T-helper 2 cell treated with Interferon-gamma antibody and Interleukin-4, amounts not matched to agents 100 ng/mL and 5 ng/mL, for 36 hours (primary cell): ENCODE results near the gene FYN. TPM values are rescaled to one million over a fixed set of nuclear protein-coding genes. Genes with fewer than 3 reads are reported as not detected.
"Not testable (repeated sequence)": the region's sequence is repeated elsewhere in the genome, so short reads cannot be mapped to it uniquely, and the experiment has no call there.

ENCODE experiments used
- intact Hi-C: fragments of 100-400 bp; cut with micrococcal nuclease; formaldehyde crosslinking; loops from one replicate; pipeline ENCODE4 v1.15.1; 2023
- total RNA-seq: library from RNA; stranded (reverse); gene quantifications from 2 replicates; pipeline ENCODE4 v1.2.3, GENCODE V29; 2022

FYN gene
- total RNA-seq, 1 donor from 2014 or later, result 125 TPM

DNA sequence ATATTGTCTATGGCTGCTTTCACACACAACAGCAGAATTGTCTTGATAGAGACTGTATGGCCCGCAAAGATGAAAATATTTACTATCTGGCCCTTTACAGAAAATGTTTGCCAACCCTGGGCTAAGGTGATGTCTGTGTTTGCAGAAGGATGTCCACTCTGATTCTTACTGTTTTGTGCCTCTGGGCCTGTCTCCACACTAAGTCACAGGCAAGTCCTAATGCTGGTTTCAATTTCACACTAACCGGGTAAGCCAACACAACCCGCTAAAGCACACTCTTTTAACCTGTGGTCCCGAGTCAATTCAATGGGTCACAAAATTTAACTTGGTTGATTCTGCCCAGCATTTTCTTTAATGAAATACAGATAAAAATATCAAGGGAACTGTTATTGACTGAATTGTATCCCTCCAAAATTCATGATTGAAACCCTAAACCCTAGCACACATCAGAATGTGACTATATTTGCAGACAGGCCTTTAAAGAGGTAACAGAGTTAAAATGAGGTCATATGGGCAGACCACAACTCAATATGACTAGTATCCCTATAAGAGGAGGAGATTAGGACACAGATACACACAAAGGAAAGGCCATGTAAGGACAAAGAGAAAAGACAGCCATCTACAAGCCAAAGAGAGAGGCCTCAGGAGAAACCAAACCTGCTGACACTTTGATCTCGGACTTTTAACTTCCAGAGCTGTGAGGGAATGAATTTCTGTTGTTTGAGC is 78.4 kb downstream of the FYN start:
- intact Hi-C loops, result loop anchor here (1.0 to 2.0 kb wide), 2 partner anchors 8 to 34 kb away; no protein-coding TSS in a partner anchor

DNA sequence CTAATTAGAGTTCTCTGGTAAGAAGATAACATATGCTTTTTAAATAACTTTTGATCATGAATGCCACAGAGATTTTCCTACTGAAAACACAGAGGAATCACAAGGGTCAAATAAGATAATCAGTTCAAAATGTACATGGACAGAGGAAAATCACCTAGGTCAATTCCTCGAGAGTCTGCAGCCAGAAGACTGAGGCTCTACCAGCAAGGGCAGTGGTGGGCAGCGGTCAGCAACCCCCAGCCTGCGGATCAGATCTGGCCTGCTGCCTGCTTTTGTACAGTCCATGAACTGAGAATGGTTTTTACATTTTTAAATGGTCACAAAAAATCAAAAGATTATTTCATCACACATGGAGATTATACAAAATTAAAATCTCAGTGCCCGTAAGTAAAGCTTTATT is 79.0 kb downstream of the FYN start:
- intact Hi-C loops, result loop anchor here (2.0 kb wide), 1 partner anchor 33 kb away; no protein-coding TSS in a partner anchor

DNA sequence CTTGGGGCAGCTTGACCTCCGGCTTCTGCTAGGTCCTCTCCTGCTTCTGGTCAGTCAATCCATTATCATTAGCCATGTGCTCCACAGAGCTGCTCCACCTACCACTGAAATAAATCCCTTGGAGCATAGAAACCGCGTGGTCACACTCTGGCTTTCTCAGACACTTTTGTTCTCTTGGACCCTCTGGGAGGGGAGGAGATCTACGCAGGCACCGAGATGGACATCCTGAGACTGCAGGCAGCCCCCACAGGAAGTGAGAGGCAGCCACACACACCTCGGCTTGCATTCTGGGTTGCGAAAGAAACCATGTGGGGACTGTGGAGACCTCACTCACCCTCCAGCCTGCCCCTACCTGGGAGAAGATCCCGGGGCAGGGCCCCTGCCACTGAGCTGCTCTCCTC is 79.5 kb downstream of the FYN start:
- intact Hi-C loops, result loop anchor here (2.0 kb wide), 1 partner anchor 33 kb away; no protein-coding TSS in a partner anchor

DNA sequence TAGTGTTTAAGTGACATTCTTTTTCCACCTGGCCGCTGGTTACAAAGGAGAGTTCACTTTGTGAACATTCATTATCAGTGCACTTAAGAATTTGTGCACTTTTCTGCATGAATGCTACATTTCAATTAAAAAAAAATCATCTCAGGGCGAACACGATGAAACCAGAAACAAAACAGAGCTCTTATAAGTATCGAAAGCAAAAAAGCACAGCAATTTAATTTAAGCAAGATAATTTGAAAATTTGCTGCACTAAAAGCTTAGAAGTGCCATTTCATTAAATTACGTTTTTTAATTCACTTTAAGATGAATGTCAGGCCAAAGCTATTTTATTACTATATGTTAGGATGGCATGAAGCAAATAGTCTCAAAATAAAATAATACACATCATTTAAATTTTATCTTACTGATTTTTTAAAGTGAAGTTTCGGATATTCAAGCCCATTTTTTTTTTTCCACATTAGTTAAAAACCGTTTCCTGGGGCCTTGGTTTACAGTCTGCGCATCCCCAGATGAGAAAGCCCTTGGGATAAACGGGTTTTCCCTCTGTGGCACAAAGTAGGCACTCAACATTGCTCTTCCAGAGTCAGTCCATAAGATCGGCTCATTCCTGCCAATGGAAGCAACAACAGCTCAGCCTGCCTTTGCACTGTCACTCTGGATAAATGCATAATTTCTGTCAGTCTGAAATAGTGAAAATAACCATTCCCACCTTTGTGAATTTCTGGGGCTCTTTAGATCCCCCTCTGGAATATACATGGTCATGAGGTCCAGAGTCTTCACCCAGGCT is 80.1 kb downstream of the FYN start:
- intact Hi-C loops, result no loop called here

DNA sequence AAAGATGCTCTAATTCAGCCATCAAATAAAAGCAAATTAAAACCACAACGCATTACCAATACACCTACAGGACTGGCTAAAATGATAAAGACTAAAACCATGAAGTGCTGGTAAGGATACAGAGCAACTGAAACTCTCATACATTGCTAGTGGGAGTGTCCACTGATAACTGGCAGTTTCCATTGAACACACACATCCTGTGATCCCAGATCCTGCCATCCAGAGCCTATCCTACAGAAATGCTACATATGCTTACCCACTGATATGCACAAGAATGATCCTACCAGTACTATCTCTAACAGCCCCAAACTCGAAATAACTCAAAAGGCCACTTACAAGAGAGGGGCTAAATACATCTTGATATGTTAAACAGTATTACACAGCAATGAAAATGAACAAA is 81.0 kb downstream of the FYN start:
- intact Hi-C loops, result no loop called here

DNA sequence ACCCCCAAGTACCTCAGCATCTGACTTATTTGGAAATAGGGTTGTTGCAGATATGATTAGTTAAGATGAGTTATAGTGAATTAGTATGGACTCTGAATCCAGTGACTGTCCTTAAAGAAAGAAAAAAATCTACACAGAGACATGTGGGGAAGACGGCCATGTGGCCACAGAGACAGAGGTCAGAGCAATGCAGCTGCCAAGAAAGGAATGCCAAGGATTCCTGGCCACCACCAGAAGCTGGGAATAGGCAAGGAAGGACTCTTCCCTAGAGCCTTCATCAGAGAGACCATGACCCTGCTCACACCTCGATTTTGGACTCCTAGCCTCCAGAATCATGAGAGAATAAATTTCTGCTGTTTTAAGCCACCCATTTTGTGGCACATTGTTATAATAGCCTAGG is 81.8 kb downstream of the FYN start:
- intact Hi-C loops, result no loop called here

DNA sequence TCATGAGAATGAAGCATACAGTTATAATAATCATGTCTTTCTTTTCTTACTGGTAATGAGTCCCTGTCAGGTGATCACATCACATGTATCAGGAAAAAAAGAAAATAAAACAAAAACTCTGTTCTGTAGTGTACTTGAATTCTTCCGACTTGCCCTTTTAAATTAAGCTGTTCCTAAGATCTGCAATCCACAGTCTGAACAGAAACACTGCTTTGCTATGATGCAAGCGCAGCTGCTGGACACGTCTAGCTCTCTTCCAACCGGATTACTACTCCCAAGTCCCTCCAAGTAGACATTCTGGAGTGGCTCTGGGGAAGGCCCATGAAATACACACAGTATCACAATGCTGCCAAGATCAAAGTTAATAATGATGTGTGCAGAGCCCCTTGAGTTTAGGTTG is 83.7 kb downstream of the FYN start:
- intact Hi-C loops, result no loop called here

DNA sequence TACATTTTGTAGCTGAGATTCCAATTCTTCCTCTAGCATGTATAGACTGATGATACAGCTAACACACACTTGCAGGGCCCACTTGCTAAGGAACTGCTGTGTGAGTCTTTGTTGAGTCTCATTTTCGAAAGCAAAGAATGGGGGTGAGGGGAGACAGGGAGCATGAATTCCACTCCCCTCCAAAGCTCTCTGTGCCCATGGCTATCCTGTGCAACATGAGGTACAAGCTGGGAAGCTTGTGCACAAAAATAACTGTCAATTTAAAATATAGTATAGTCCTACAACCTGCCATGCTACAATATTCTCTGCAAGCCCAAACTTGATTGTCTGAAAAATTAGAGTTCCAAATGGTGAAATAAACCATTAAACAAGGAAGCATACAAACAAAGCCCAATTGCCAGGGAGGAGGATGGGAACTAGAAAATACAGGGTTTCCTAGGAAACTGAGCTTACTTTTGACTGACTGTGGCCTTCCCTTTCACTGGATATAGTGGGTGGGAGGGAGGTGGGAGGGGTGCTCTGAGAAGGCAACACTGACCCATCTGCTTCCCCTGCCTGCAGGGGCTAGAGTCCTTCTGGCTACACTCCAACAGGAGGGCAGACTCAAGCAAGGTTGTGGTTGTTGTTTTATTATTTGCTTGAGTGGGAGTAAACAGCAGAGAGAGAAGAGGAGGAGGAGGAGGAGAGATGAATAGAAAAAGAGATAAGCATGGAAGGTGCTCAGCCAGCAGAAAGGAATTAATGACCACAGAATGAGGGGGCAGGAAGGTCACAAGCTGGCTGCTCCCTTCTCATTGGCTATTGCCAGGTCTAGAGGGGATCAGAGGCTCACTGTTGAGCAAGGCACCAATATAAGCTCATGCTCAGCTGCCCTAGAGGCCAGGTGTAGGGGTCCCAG is 84.6 kb downstream of the FYN start:
- intact Hi-C loops, result no loop called here

DNA sequence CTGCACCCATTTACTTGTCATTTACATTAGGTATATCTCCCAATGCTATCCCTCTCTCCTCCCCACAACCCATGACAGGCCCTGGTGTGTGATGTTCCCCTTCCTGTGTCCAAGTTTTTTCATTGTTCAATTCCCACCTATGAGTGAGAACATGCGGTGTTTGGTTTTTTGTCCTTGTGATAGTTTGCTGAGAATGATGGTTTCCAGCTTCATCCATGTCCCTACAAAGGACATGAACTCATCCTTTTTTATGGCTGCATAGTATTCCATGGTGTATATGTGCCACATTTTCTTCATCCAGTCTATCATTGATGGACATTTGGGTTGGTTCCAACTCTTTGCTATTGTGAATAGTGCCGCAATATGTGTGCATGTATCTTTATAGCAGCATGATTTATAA is 87.1 kb downstream of the FYN start:
- intact Hi-C loops, result not testable (repeated sequence)

DNA sequence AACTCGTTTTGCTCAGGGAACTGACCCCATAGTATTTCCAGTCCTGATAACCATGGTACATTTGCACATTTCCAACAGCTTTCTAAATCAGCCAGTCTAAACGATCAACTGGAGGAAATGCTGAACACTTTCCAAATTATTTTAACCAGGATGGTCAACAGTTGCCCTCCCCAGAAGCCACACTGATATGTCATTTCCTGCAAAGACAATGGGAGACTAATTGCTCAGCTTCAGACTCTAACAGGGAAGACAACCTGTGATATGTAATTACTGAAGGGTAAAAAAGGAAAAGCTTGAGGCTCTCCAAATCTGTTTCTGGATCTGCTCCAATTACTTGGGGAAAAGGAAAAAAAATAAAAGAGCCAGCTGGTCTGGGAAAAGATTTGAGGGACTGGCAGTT is 88.8 kb downstream of the FYN start:
- intact Hi-C loops, result no loop called here

DNA sequence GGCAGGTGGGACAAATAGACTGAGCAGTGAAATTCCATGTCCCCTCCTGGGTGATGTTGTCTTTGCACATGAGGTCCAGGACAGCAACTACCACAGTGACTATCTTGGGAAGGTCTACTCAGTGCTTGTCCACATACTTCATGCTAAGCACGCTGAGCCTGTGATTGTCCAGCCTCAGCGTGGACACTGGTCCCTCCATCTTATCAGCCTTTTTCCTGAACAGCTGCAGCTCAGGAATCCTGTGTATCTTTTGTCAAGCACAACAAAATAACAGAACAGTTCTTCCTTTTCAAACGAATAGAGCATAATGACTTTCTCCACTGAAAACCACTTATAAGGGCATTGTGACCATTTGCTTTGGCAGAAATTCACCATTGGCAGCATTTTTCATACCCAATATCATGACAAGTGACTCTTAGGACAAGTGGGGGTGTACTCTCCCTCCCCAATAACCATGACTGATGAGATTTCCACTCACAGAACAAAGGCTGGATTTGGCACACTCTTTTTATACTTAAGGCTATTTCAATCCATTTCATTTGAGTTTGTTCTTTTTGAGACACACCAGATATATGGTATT is 90.3 kb downstream of the FYN start:
- intact Hi-C loops, result no loop called here

DNA sequence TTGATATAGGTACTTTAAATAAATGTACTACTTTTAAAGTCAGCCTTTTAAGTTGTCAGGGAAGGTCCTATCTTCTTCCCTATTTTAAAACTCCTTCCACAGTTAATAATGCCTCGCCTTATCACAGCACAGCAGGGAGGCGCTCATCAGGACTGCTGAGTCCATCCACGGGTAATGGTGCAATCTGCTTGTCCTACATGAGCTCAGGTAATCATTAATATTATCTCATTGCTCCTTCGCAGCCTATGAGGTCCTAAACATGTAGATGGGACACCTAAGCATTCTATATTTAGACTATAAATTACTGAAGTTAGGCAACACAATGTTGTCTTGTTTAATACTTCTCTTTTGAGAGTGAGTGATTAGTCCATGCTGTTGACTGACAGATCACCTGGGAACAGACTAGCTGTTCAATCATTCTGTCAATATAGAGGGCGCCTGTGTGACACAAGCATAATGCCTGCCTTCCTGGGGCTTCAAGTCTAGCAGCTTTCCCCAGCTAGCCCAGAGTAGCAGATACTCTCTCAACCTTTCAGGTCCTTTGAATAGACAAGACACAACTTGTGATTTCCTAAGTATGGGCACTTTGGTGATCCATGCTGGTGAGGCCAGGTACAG is 91.0 kb downstream of the FYN start:
- intact Hi-C loops, result no loop called here

DNA sequence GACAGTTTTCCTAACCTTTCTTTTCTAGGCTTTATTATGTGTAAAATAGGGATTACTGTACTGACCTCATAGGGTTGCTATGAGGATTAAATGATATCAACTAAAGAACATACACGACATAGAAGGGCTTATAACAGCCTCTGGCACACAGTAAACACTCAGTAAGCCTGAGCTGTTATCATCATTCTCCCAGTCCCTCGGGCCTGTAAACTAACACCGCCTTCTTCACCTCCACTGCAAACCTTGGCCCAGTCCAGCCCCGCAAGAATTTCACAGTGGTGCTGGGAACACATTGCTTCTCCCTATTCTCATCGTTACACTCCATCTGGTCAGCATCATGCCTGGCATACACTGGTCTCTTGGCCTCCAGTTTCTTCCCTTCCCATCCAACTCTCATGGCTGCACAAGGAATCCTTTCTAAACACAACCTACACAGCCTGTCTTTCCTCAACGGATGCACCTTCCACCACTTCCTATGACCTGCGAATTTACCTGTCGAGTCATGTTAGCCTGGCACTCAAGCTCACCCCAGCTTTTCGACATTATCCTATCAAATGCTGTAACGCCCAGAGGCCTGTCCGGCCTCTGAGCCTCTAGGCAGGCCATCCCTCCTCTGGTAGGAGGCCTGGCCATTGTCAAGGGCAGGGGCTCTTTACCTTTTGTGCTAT is 92.1 kb downstream of the FYN start:
- intact Hi-C loops, result no loop called here

DNA sequence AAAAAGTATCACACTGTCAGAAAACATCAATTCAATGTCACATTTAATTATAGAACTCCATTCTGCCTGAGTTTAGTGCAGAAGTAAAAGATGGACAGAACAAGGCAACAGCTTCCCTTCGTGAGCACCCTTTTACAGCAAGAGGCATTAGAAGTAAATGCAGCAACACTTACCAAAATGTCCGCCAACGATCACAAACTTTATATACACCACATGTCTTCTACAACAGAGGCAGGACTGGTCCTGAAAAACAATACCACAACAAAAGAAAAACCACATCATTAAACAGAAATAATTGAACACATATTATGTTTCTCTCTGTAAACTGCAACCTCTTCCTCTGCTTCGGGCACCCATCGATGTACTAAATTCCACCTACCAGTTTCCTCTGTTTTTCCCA is 92.9 kb downstream of the FYN start:
- intact Hi-C loops, result no loop called here

DNA sequence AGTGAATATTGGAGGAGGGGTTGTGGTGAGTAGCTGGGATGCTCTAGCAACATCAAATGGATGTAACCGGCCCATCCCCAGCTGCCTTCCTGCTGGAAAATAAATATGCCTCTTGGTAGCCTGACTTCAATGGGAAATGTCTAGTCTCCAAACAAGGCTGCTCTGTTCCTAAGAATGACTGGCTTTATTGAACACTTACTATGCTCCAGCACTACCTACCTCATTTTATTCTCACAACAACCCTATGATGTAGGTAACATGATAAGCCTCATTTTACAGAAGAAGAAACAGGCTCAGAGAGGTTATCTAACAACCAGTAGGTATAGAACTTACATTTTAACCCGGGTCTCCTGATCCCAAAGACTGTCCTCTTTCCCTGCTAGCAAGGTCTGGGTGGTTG is 93.6 kb downstream of the FYN start:
- intact Hi-C loops, result loop anchor here (2.0 kb wide), 1 partner anchor 15 kb away; no protein-coding TSS in a partner anchor

DNA sequence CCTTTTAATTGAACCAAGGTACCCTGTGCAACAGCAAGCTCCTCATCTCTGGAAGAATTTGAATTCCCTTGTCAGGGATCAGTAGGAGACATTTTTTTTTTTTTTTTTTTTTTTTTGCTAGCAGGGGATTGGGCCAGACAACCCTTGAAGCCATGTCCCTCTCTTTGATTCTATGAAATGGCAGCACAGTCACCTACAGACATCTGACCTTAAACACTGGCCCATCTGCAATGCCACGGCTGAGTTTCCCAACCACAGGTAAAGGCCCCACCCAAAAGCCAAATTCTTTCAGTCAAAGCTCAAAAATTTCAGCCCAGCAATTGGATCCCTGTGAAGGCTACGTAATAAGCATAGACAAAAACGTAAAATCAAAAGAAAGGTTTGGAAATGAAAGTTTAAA is 94.2 kb downstream of the FYN start:
- intact Hi-C loops, result loop anchor here (2.0 kb wide), 1 partner anchor 14 kb away; no protein-coding TSS in a partner anchor

DNA sequence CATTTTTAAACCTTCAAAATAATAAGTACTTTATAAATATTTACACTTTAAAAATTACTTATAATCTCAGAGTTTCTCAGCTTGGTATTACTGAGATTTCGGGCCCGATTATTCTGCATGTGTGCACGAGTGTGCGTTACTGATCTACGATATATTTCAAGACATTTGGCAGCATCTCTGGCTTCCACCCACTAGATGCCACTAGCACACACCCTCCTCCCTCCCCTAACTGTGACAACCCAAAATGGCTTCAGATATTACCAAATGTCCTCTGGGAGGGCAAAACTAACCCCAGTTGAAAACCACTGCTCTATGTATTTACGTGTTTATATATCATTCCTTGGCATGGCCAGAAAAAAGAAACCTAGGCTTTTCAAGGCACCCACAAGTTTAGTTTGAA is 95.9 kb downstream of the FYN start:
- intact Hi-C loops, result no loop called here

DNA sequence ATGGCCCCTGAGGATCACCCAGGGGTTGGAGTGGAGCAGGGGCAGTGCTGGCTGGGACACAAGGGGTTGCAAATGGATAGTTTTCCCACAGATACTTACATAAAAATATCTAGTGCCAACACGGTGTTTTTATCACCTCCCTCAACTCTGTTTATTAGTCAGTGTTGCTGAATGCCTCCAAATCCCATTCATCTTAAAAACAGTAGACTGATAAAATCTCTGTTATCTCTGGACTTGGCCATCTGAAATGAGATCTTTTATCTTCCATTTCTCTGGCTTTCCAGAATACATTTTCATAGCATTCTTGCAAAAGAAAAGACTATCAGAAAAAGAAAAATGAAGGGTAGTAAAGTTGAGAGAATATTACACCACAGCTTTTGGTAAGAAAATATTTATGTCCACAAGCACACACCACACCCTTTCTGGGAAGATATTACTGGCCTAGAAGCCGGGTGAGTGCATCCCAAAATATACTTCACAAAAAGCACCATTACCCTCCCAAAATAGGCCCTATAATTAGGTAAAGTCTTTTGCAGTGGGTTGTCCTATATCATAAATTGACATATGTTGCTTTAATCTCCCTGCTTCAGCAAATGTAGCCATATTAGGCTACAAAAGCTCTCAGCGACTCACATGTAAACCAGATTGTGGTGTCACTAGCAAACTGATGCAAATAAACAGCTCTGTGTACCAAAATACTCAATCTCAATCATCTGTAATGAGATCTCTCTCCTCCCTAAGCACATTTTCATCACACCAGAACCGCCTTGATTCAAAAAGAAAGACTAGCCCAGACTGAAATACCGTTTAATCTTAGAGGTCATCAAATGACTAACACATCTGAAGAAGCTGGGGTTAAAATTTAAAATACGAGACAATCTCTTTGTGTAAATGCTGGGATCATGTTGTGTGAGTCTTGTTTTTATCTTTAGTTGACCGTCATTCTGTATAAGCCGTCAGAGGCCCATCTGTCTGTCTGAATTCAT is 96.7 kb downstream of the FYN start:
- intact Hi-C loops, result no loop called here
